HG03159 (cell line): ENCODE results near the gene TMEM191C.
"Not testable (repeated sequence)": the region's sequence is repeated elsewhere in the genome, so short reads cannot be mapped to it uniquely, and the experiment has no call there.

Source experiments
- ATAC-seq: cut with Tn5 transposase; IDR thresholded peaks from one replicate; pipeline ENCODE4 v1.9.1; 2021; ENCODE audit warnings: mild to moderate bottlenecking, moderate library complexity; ENCODE audit not compliant: unreplicated experiment

TMEM191C gene

GRCh38 chr22:21469097-21469994 is 2.2 kb downstream of the TMEM191C start:
- ATAC-seq = not testable (repeated sequence)

DNA sequence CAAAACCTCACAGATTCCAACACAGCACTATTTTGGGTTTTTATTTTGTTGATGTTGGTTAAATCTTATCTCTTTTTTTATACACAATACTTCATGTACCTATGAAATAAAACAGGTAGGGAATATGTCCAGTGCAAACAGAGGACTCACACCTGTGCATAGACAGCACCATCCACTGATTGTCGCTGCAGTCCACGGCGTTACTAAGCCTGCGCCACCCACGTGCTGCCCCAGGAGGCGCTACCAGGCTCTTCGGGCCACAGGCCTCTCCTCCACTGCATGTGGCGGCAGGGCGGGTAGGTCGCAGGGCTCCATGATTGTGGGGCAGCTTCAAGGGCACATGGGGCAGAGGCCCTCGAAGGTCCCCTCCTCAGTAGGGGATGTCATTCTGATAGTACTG is 5.8 kb downstream of the TMEM191C start:
- not testable (repeated sequence) for ATAC-seq

- not testable (repeated sequence) for ATAC-seq
These were observed 6.5 kb downstream of the TMEM191C start for GRCh38 chr22:21473664-21474063.

GRCh38 chr22:21484039-21484438 is 16.9 kb downstream of the TMEM191C start:
- ATAC-seq = not testable (repeated sequence)

DNA sequence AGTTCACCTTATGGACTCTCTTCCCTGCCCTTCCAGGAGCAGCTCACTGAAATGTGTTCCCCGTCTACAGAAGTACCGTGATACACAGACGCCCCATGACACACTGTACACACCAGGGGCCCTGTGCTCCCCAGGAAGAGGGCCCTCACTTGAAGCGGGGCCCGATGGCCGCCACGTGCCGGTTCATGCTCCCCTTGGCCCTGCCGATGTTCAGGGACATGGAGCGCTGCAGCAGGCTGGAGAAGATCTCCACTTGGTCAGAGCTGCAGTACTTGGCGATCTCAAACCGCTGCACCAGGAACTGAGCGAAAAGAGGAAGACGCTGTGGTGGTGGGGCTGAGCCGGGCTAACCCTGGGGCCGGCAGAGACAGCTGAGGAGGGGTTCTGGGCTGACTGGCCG is 20.5 kb downstream of the TMEM191C start:
- not testable (repeated sequence) for ATAC-seq

DNA sequence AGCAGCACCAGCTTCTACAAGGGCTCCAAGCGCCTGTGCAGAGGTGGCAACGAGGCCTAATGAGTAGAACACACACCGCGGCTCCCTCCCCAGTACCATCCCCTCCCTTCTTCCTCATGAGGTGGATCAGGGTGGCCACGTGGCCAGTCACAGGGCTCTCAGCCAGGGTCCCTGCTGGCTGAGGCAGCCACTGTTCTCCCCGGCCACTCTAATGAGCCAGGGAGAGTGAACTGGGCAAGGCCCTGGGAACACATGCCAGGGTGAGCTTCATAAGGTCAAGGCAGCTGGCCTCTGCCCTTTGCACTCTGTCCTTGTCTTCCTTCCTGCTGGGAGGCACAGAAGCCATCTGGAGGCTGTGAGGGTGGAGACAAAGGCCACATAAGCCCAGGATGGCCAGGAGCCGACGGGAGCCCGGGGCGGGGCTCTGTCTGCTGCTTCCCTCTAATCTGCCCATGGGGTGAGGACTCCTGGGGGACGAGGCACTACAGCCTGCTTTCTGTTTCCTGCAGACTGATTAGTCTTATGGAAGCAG is 22.0 kb downstream of the TMEM191C start:
- ATAC-seq = not testable (repeated sequence)

DNA sequence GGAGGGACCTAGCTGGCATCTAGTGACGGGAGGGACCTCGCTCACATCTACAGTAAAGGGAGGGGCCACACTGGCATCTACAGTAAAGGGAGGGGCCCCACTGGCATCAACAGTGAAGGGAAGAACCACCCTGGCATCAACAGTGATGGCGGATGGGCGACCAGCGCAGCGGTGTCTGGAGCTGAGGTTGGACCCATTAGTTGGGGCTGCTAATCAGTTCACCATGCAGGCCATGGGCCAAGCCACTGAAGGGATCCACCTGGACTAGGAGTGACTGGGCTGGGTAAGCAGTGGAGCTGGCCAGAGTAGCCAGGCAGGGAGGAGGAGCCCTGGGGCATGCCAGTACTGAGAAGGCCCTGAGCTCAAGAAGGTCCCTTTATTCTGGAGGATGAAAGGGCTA is 23.4 kb downstream of the TMEM191C start:
- not testable (repeated sequence) for ATAC-seq

DNA sequence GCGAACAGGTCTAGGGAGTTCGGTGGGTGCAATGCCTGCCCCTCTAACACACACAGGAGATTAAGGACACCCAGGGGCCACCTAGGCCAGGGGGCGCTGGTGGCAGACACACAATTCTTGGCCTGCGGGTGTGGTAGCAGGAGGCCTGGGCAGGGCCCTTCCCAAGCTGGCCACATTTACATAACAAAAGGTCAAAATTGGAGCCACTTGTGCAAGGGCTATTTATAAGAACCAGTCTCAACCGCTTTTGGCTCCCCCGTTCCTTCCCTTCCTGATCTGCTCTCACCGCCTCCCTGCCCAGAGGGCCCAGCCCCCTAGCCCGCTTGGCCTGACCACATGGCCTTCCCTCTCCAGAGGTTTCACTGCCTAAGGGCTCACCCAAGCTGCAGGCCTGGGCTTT is 25.1 kb downstream of the TMEM191C start:
- ATAC-seq = not testable (repeated sequence)

- not testable (repeated sequence) for ATAC-seq
These were observed 26.9 kb downstream of the TMEM191C start for GRCh38 chr22:21493789-21494782.

DNA sequence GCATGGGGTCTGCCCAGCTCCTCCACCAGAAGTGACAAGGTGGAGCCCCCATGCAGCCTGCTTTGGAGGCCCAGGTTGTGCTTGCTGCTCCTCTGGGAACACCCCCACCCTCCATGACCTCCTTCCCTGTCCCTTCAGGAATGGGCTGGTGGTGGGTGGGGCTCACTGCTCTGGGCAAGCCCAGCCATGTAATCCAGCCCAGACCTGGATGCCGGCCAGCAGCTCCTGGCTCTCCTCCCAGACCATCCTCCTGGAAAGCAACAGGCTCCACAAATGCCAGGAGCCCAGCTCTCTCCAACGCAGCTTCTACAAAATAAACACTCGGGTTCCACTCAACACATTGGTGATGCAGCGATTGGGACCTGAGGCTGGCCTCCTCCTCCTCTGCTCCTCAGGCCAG is 30.8 kb downstream of the TMEM191C start:
- not testable (repeated sequence) for ATAC-seq

DNA sequence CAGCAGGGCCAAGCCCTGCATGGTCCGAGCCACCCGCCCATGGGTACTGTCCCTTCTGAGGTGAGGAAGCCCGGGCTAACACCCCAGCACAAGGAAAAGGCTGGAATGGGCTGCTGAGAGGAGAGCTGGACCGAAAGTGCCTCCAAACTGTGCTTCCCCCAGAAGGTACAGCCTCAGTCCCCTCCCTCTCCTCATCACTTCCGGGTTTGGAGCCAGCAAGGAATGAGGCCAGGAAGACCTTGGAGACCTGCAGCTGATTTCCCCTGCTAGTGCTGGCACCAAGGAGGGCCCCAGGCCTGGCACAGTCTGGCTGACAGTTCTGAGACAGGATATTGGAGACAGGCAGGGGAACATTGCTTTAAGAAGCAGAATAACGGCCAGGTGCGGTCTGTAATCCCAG is 31.3 kb downstream of the TMEM191C start:
- not testable (repeated sequence) for ATAC-seq

DNA sequence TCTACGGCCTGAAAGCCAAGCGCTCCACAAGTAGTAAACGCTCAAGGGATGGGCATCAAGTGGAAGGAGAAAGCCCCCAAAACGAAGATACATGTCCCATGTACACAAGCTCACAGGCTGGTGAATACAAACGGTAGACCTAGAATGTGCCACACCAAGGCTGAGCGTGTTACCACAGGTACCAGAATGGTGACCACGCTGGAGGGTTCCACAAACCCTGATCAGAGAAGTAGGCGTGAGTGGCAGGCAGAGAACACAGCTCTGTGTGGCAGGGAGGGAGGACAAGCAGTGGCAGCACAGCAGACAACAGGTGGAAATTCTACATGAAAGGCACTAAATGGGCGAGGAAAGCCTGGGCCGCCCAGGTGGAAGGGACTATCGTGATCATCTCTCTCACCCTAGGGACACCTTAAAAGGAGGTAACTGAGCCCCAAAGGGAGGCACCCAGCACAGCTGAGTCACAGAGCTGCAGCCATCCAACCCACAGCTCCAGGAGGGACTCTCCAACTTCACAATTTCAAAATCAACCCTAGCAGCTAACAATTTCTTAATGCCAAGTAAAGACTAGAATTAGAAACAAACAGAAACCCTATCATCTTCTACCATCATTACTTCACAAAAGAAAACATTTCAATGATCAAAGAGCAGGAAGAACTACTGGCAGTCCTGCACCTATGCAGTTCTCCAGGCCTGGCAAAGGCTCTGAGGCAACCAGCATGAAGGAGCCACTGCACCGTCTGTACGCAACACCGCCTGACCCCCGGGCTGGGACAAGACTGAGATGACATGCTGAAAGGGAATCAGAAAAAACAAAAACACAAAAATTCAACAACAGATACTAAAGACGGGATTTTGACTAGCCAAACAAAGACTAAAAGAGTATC is 32.7 kb downstream of the TMEM191C start:
- ATAC-seq = not testable (repeated sequence)

DNA sequence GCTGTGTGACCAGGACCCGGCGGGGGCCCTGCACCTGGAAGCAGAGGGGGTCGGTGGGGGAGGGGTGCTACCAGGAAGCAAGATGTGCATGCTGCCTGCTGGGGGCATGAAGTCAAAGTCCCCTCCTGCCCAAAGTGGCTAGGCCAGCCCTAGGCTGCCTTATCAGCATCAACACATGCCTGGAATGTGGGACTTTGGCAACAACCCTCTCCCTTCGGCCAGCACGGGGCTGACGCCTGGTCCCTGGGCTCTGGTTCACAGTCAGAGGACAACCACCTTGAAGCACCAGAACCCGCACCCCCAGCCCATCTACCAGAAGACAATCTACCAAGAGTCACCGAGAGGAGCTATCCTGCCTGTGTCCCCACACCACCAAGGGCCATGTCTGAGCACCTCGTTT is 43.2 kb downstream of the TMEM191C start:
- not testable (repeated sequence) for ATAC-seq

GRCh38 chr22:21512022-21512421 is 44.8 kb downstream of the TMEM191C start:
- not testable (repeated sequence) for ATAC-seq

DNA sequence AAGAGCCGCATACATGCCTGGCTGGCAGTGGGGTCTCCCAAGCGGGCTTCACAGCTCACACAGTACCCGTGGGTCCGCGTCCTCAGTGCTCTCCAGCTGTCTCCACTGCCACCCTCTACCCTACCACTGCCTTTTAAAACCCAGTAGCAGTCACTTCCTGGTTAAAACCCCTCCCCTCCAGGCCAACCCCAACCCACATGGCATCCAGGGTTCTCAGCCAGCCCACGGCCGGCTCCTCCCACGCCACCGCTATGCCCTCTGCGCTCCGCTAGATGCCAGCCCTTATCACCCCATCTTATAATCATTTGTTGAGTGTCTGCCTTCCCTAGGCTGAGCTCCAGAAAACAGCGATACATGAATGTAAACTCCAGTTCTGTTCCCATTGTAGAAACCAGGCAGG is 46.9 kb downstream of the TMEM191C start:
- ATAC-seq = not testable (repeated sequence)

GRCh38 chr22:21515234-21515633 is 48.0 kb downstream of the TMEM191C start:
- ATAC-seq = not testable (repeated sequence)

- ATAC-seq = not testable (repeated sequence)
These were observed 49.3 kb downstream of the TMEM191C start for GRCh38 chr22:21516522-21516921.

GRCh38 chr22:21516970-21517764 is 50.0 kb downstream of the TMEM191C start:
- peak; percentile 74 for ATAC-seq
